Osteoblast (primary cell): Measurements from ENCODE around the gene CCDC85A. TPM values are rescaled to one million over a fixed set of nuclear protein-coding genes. Genes with fewer than 3 reads are reported as not detected.

Experiments used
- DNase-seq: peaks from one replicate; pipeline ENCODE4 v3.0.0; 2011; ENCODE audit warnings: low spot score, mixed read lengths; ENCODE audit not compliant: insufficient read length; ENCODE audit errors: missing footprints
- H2AFZ ChIP-seq: 2 replicates; pipeline ENCODE4 v1.6.0; 2011; ENCODE audit warnings: mild to moderate bottlenecking, low read length
- H3K27ac ChIP-seq: 2 replicates; pipeline ENCODE4 v1.5.1; 2011; ENCODE audit warnings: mild to moderate bottlenecking, low read depth, low read length, moderate library complexity
- H3K27me3 ChIP-seq: 2 replicates; pipeline ENCODE4 v1.6.0; 2012; ENCODE audit warnings: mild to moderate bottlenecking, control low read depth, inconsistent platforms, low read length, moderate library complexity; ENCODE audit not compliant: insufficient read depth
- H3K36me3 ChIP-seq: 2 replicates; pipeline ENCODE4 v1.5.1; 2011; ENCODE audit warnings: mild to moderate bottlenecking, low read length, control low read depth, moderate library complexity; ENCODE audit not compliant: insufficient read depth
- H3K4me1 ChIP-seq: 2 replicates; pipeline ENCODE4 v1.5.1; 2011; ENCODE audit warnings: mild to moderate bottlenecking, low read length, control low read depth, moderate library complexity; ENCODE audit not compliant: insufficient read depth
- H3K4me2 ChIP-seq: 2 replicates; pipeline ENCODE4 v1.6.0; 2011; ENCODE audit warnings: mild to moderate bottlenecking, low read length; ENCODE audit not compliant: insufficient read depth
- H3K4me3 ChIP-seq: fragments of 200-600 bp; sonication (generic); 3 replicates; pipeline ENCODE4 v1.5.1; 2012; ENCODE audit warnings: mild to moderate bottlenecking, low read length, inconsistent platforms; ENCODE audit not compliant: insufficient read depth
- H3K79me2 ChIP-seq: 2 replicates; pipeline ENCODE4 v1.6.0; 2012; ENCODE audit warnings: mild to moderate bottlenecking, low read length, control low read depth, inconsistent platforms; ENCODE audit not compliant: insufficient read depth
- H3K9me3 ChIP-seq: 2 replicates; pipeline ENCODE4 v1.5.1; 2011; ENCODE audit warnings: low read depth, low read length, control low read depth
- H4K20me1 ChIP-seq: 2 replicates; pipeline ENCODE4 v1.6.0; 2012; ENCODE audit warnings: mild to moderate bottlenecking, low read length, control low read depth; ENCODE audit not compliant: insufficient read depth
- CTCF ChIP-seq: IDR thresholded peaks from 2 replicates; pipeline ENCODE4 v1.5.1; 2011; ENCODE audit warnings: mild to moderate bottlenecking, low read depth, low read length, moderate library complexity; ENCODE audit errors: extremely low read depth
- total RNA-seq: library from RNA; depleted of rRNA; stranded (reverse); fragments of >200 nt; gene quantifications from 2 replicates; pipeline ENCODE4 v1.2.3, GENCODE V29; 2012

CCDC85A gene
- total RNA-seq, 1 donor: 0.72 TPM

- H3K27ac ChIP-seq: no peak overlapping the region
- no peak overlapping the region for H2AFZ ChIP-seq
- H3K4me1 ChIP-seq: no peaks in the 10 kb centered on the region
- DNase-seq: no peak
- H3K4me2 ChIP-seq: no peak overlapping the region
- no peak overlapping the region for H3K4me3 ChIP-seq
- no peaks in the 10 kb centered on the region for H3K27me3 ChIP-seq
- no peaks in the 10 kb centered on the region for H3K9me3 ChIP-seq
- H4K20me1 ChIP-seq: no peaks in the 10 kb centered on the region
- no peaks in the 10 kb centered on the region for H3K79me2 ChIP-seq
- H3K36me3 ChIP-seq: no peaks in the 10 kb centered on the region
- TF ChIP-seq CTCF: no peak
These were observed 195.3 kb downstream of the CCDC85A start for GRCh38 chr2:56379066-56379465.

GRCh38 chr2:56380861-56381260 lies 197.1 kb downstream of the CCDC85A start:
- H3K4me1 ChIP-seq: no peaks in the 10 kb centered on the region
- DNase-seq: no peak

GRCh38 chr2:56382466-56382865 lies 198.7 kb downstream of the CCDC85A start:
- Histone ChIP-seq H3K79me2 (no peaks in the 10 kb centered on the region), H3K36me3 (no peaks in the 10 kb centered on the region), H2AFZ (no peak overlapping the region), H3K4me3 (no peak overlapping the region), H3K27ac (no peak overlapping the region), H3K4me2 (no peak overlapping the region), H4K20me1 (no peaks in the 10 kb centered on the region), H3K9me3 (no peaks in the 10 kb centered on the region), H3K27me3 (no peaks in the 10 kb centered on the region), H3K4me1 (no peaks in the 10 kb centered on the region)
- DNase-seq: no peak
- no peak for TF ChIP-seq CTCF

More at GRCh38 chr2:56380861-56381260, 197.1 kb downstream of the CCDC85A start:
- Histone ChIP-seq H3K27ac (no peak overlapping the region), H3K36me3 (no peaks in the 10 kb centered on the region), H3K4me3 (no peak overlapping the region), H3K4me2 (no peak overlapping the region), H2AFZ (no peak overlapping the region), H3K79me2 (no peaks in the 10 kb centered on the region), H4K20me1 (no peaks in the 10 kb centered on the region), H3K27me3 (no peaks in the 10 kb centered on the region), H3K9me3 (no peaks in the 10 kb centered on the region)
- no peak for TF ChIP-seq CTCF

GRCh38 chr2:56386657-56387056 lies 202.9 kb downstream of the CCDC85A start:
- H3K27ac ChIP-seq: no peak overlapping the region
- H3K27me3 ChIP-seq: no peaks in the 10 kb centered on the region
- TF ChIP-seq CTCF: no peak
- no peaks in the 10 kb centered on the region for H3K4me1 ChIP-seq
- no peak overlapping the region for H2AFZ ChIP-seq
- DNase-seq: no peak
- H3K4me2 ChIP-seq: no peak overlapping the region
- no peaks in the 10 kb centered on the region for H4K20me1 ChIP-seq
- no peaks in the 10 kb centered on the region for H3K9me3 ChIP-seq
- H3K36me3 ChIP-seq: no peaks in the 10 kb centered on the region
- H3K4me3 ChIP-seq: no peak overlapping the region
- H3K79me2 ChIP-seq: no peaks in the 10 kb centered on the region
